Panc1 (cell line): ENCODE results near the gene PIM2. TPM values are rescaled to one million over a fixed set of nuclear protein-coding genes. Genes with fewer than 3 reads are reported as not detected.

Experiments used
- ATAC-seq: fragments of 200-7000 bp; cut with Tn5 transposase; 2 replicates; pipeline ENCODE4 v1.9.1; 2020; ENCODE audit warnings: mild to moderate bottlenecking, moderate library complexity
- BruUV-seq: library from RNA; stranded (reverse); fragments of 400-500 nt; replicated peaks from 2 replicates; lab custom pipeline; 2021; lab: Mats Ljungman, UMichigan
- CTCF ChIA-PET: fragments of 300-600 bp; sonication (Branson Sonifier 250); formaldehyde crosslinking; loops from one replicate; lab custom pipeline; 2022; ENCODE audit warnings: antibody characterized with exemption; lab: Charles Lee
- POLR2A ChIA-PET: fragments of 300-600 bp; sonication (Branson Sonifier 250); formaldehyde crosslinking; loops from one replicate; lab custom pipeline; 2022; ENCODE audit warnings: antibody characterized with exemption; lab: Charles Lee
- DNase-seq: peaks from one replicate; pipeline ENCODE4 v3.0.0-alpha.2; 2010; ENCODE audit warnings: low read depth, low spot score
- H3K27ac ChIP-seq: 2 replicates; pipeline ENCODE4 v1.5.1; 2011; ENCODE audit warnings: mild to moderate bottlenecking, low read length, inconsistent platforms
- H3K27me3 ChIP-seq: fragments of 200-500 bp; sonication (Bioruptor generic); 2 replicates; pipeline ENCODE4 v1.6.0; 2014; ENCODE audit warnings: low read length, inconsistent platforms; ENCODE audit not compliant: control insufficient read depth, insufficient read depth
- H3K36me3 ChIP-seq: fragments of 200-500 bp; sonication (Bioruptor generic); 2 replicates; pipeline ENCODE4 v1.5.1; 2014; ENCODE audit warnings: inconsistent platforms, mild to moderate bottlenecking, low read length, moderate library complexity; ENCODE audit not compliant: control insufficient read depth, insufficient read depth
- H3K4me1 ChIP-seq: 2 replicates; pipeline ENCODE4 v1.5.1; 2011; ENCODE audit warnings: inconsistent platforms, mild to moderate bottlenecking, low read length, moderate library complexity; ENCODE audit not compliant: control insufficient read depth, insufficient read depth
- H3K4me3 ChIP-seq, 2 experiments: 2 replicates each; pipeline ENCODE4 v1.5.1; 2011 to 2012; ENCODE audit warnings: low read depth in 2 of 2, low read length in 2 of 2, mild to moderate bottlenecking in 2 of 2, inconsistent platforms in 1 of 2, moderate library complexity in 1 of 2
- H3K9me3 ChIP-seq: fragments of 200-500 bp; sonication (Bioruptor generic); 2 replicates; pipeline ENCODE4 v1.5.1; 2014; ENCODE audit warnings: low read depth, mild to moderate bottlenecking, inconsistent platforms, low read length, moderate library complexity; ENCODE audit not compliant: control insufficient read depth, insufficient read depth
- POLR2AphosphoS5 ChIP-seq: IDR thresholded peaks from 2 replicates; pipeline ENCODE4 v1.6.1; 2012; ENCODE audit warnings: mild to moderate bottlenecking, low read depth, low read length, moderate library complexity
- SIN3A ChIP-seq: IDR thresholded peaks from 2 replicates; pipeline ENCODE4 v1.6.1; 2012; ENCODE audit warnings: low read depth, mild to moderate bottlenecking, low read length, moderate library complexity, borderline replicate concordance; ENCODE audit not compliant: insufficient read depth
- TCF7L2 ChIP-seq: IDR thresholded peaks from 2 replicates; pipeline ENCODE4 v1.6.1; 2011; ENCODE audit warnings: mild to moderate bottlenecking, low read depth, low read length, inconsistent platforms
- in situ Hi-C: cut with HindIII; loops from 2 replicates; pipeline ENCODE4 v1.10.0; 2016; ENCODE audit warnings: low sequenced_read_pairs, low pct_unique_long_range_greater_than_20kb
- intact Hi-C: fragments of 100-400 bp; cut with micrococcal nuclease; formaldehyde crosslinking; loops from one replicate; pipeline ENCODE4 v1.10.0; 2022; ENCODE audit not compliant: unreplicated experiment
- total RNA-seq: library from RNA; stranded (reverse); gene quantifications from one replicate; pipeline ENCODE4 v1.2.1, GENCODE V29; 2021; ENCODE audit not compliant: unreplicated experiment
- TF ChIP-seq, protein P1 (sequence below), 2 experiments: IDR thresholded peaks; 2 replicates each; pipeline ENCODE4 v1.6.1; 2011 to 2012; ENCODE audit warnings: low read depth in 2 of 2, control low read depth in 1 of 2, low read length in 1 of 2, mild to moderate bottlenecking in 1 of 2, moderate library complexity in 1 of 2; ENCODE audit not compliant: insufficient read depth in 1 of 2
- TF ChIP-seq, protein P2 (sequence below): fragments of 450-650 bp; IDR thresholded peaks from 2 replicates; pipeline ENCODE4 v1.5.1; 2017; ENCODE audit warnings: mild to moderate bottlenecking

The PIM2 gene
- total RNA-seq, 1 experiment from 2014 or later = 52.6 TPM

DNA sequence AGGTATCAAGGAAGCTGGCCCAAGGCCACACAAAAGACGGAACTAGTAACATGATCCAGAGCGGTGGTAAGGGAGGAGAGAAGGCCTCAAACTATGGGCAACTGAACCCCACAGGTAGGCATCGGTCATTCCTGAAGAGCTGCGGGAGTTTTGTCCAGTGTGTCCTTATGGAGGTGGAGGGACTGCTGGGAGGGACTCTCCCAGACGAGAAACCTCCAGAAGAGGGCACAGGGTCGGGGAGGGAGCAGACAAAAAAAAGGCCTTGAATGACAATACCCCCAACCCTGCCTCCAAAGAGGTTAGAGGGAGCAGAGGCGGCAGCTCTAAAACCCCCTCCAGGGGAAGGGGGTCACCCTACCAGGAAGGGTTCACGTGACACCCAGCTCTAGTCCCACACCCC is 14.6 kb downstream of the PIM2 start:
- Histone ChIP-seq H3K4me1 (0 out of 2 replicates have a peak, but pooled peaks cover 3% of the 10 kb centered on the region), H3K36me3 (peaks cover 2% of the 10 kb centered on the region; the same call in 1 of the 2 replicates), H3K9me3 (no peaks in the 10 kb centered on the region), H3K27me3 (no peaks in the 10 kb centered on the region), H3K4me3 (no peak overlapping the region), H3K27ac (no peak overlapping the region)
- POLR2A ChIA-PET = interaction anchor here (0.6 kb wide), 1 partner anchor 162 kb away, joined by 9 read pairs; no protein-coding TSS in a partner anchor
- CTCF ChIA-PET = no interaction called here
- DNase-seq (no peak), ATAC-seq (peak; percentile 20; the same call in 1 of the 2 replicates)
- in situ Hi-C loops (no loop called here), intact Hi-C loops (no loop called here)
- TF ChIP-seq, protein P1, sequence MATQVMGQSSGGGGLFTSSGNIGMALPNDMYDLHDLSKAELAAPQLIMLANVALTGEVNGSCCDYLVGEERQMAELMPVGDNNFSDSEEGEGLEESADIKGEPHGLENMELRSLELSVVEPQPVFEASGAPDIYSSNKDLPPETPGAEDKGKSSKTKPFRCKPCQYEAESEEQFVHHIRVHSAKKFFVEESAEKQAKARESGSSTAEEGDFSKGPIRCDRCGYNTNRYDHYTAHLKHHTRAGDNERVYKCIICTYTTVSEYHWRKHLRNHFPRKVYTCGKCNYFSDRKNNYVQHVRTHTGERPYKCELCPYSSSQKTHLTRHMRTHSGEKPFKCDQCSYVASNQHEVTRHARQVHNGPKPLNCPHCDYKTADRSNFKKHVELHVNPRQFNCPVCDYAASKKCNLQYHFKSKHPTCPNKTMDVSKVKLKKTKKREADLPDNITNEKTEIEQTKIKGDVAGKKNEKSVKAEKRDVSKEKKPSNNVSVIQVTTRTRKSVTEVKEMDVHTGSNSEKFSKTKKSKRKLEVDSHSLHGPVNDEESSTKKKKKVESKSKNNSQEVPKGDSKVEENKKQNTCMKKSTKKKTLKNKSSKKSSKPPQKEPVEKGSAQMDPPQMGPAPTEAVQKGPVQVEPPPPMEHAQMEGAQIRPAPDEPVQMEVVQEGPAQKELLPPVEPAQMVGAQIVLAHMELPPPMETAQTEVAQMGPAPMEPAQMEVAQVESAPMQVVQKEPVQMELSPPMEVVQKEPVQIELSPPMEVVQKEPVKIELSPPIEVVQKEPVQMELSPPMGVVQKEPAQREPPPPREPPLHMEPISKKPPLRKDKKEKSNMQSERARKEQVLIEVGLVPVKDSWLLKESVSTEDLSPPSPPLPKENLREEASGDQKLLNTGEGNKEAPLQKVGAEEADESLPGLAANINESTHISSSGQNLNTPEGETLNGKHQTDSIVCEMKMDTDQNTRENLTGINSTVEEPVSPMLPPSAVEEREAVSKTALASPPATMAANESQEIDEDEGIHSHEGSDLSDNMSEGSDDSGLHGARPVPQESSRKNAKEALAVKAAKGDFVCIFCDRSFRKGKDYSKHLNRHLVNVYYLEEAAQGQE (IDR thresholded peaks at IDR 0.05; ENCODE audit: insufficient read depth in 1 of 2, low read depth in 2 of 2, low read length in 1 of 2) = no peak
- TF ChIP-seq TCF7L2 (no peak), SIN3A (no peak)
- TF ChIP-seq, protein P2, sequence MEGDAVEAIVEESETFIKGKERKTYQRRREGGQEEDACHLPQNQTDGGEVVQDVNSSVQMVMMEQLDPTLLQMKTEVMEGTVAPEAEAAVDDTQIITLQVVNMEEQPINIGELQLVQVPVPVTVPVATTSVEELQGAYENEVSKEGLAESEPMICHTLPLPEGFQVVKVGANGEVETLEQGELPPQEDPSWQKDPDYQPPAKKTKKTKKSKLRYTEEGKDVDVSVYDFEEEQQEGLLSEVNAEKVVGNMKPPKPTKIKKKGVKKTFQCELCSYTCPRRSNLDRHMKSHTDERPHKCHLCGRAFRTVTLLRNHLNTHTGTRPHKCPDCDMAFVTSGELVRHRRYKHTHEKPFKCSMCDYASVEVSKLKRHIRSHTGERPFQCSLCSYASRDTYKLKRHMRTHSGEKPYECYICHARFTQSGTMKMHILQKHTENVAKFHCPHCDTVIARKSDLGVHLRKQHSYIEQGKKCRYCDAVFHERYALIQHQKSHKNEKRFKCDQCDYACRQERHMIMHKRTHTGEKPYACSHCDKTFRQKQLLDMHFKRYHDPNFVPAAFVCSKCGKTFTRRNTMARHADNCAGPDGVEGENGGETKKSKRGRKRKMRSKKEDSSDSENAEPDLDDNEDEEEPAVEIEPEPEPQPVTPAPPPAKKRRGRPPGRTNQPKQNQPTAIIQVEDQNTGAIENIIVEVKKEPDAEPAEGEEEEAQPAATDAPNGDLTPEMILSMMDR = no peak
- no TSS peak for BruUV-seq

DNA sequence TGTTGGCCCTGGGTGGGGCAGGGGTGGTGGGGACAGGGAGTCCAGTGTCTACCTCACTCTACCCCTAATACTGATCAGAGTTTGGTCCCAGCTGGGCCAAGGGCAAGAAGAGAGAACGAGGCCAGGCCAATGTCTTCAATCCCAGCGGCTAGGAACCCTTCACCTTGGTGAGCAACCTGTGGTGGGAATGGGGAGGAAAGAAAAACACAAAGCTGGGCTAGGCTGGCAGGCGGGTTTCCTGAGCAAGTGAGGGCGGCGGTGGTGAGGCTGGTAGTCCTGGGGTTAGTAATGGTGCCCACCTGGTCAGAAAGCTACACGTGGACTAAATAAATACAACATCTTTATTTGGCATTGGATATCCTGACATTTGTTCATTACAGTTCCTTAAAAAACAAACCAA is 15.5 kb downstream of the PIM2 start:
- ChIA-PET POLR2A (no interaction called here), CTCF (no interaction called here)
- BruUV-seq = no TSS peak
- intact Hi-C loops (no loop called here), in situ Hi-C loops (no loop called here)
- Histone ChIP-seq H3K9me3 (no peaks in the 10 kb centered on the region), H3K4me1 (0 out of 2 replicates have a peak, but pooled peaks cover 6% of the 10 kb centered on the region), H3K4me3 (no peak overlapping the region), H3K27ac (no peak overlapping the region), H3K27me3 (no peaks in the 10 kb centered on the region), H3K36me3 (peaks cover 2% of the 10 kb centered on the region; the same call in 1 of the 2 replicates)
- TF ChIP-seq POLR2AphosphoS5 = no peak; the same call in 1 of the 2 replicates
- no peak for TF ChIP-seq TCF7L2
- no peak for TF ChIP-seq SIN3A
- TF ChIP-seq, protein P1 (IDR thresholded peaks at IDR 0.05; ENCODE audit: insufficient read depth in 1 of 2, low read depth in 2 of 2, low read length in 1 of 2) = no peak
- TF ChIP-seq, protein P2 = no peak
- DNase-seq (no peak), ATAC-seq (no peak)
